Small intestine (tissue), 7 donors: ENCODE measurements around the gene TMEM191C. TPM values are rescaled to one million over a fixed set of nuclear protein-coding genes. Genes with fewer than 3 reads are reported as not detected.
"Not testable (repeated sequence)": the region's sequence is repeated elsewhere in the genome, so short reads cannot be mapped to it uniquely, and the experiment has no call there.

Experiments used
- DNase-seq, 2 donors: peaks; one replicate each; pipeline versions ENCODE4 v3.0.0 to v3.0.0-alpha.2; 2013
- FAIRE-seq: peaks from 2 replicates; lab custom pipeline; 2012; peaks lifted over from hg19 to GRCh38; lab: Jason Lieb, UNC
- H3K27ac ChIP-seq, 3 donors: one replicate each; pipeline ENCODE4 v1.5.1; 2013; ENCODE audit warnings: low read length in 2 of 3, mild to moderate bottlenecking in 2 of 3, control low read depth in 1 of 3, inconsistent platforms in 1 of 3, low read depth in 1 of 3, moderate library complexity in 1 of 3
- H3K27me3 ChIP-seq, 3 donors: one replicate each; pipeline ENCODE4 v1.6.1; 2013; ENCODE audit warnings: low read length in 3 of 3, inconsistent platforms in 1 of 3; ENCODE audit not compliant: control insufficient read depth in 3 of 3, insufficient read depth in 3 of 3
- H3K36me3 ChIP-seq, 3 donors: one replicate each; pipeline ENCODE4 v1.6.1; 2013; ENCODE audit warnings: low read length in 3 of 3, inconsistent platforms in 1 of 3, low read depth in 1 of 3, mild to moderate bottlenecking in 1 of 3, moderate library complexity in 1 of 3; ENCODE audit not compliant: control insufficient read depth in 3 of 3, insufficient read depth in 2 of 3
- H3K4me1 ChIP-seq, 3 donors: one replicate each; pipeline ENCODE4 v1.6.1; 2013; ENCODE audit warnings: low read length in 2 of 3, inconsistent platforms in 1 of 3, low read depth in 1 of 3, mild to moderate bottlenecking in 1 of 3, moderate library complexity in 1 of 3; ENCODE audit not compliant: control insufficient read depth in 3 of 3, insufficient read depth in 2 of 3
- H3K4me3 ChIP-seq, 3 donors: one replicate each; pipeline ENCODE4 v1.5.1; 2013; ENCODE audit warnings: low read length in 3 of 3, control low read depth in 1 of 3, inconsistent platforms in 1 of 3, low read depth in 1 of 3, mild to moderate bottlenecking in 1 of 3, moderate library complexity in 1 of 3
- H3K9me3 ChIP-seq, 2 donors: one replicate each; pipeline ENCODE4 v1.6.1; 2013; ENCODE audit warnings: low read depth in 1 of 2, low read length in 1 of 2; ENCODE audit not compliant: control insufficient read depth in 2 of 2, insufficient read depth in 1 of 2
- WGBS, 3 donors: extraction: QIAGEN DNeasy Blood & Tissue Kit; methylation state at CpG; one replicate each; pipeline ENCODE4 v1.1.7; 2013; 5-methylcytosine and 5-hydroxymethylcytosine counted together
- polyA plus RNA-seq, 4 donors: library from polyadenylated mRNA; stranded (reverse) in 3 of 4; unstranded in 1 of 4; fragments of 200-250 nt in 3 of 4; fragments of 120-200 nt in 1 of 4; gene quantifications; one replicate each; pipeline versions ENCODE4 v1.2.1 to v1.2.3, GENCODE V29; 2013
- donor health status: healthy with polysubstance abuse.
- donor health status: control.
- donor health status: control.
- donor health status: Bipolar disorder and iron deficiency.
- donor health status: healthy.

Gene TMEM191C
- polyA plus RNA-seq, 4 donors, result 2.0 to 6.0 (median 4.4) TPM

- not testable (repeated sequence) for H3K9me3 ChIP-seq, H3K4me1 ChIP-seq, H3K36me3 ChIP-seq, DNase-seq, FAIRE-seq, H3K27ac ChIP-seq, H3K27me3 ChIP-seq, H3K4me3 ChIP-seq
- WGBS, 3 donors, result 0 to 42% (median 23%) methylated on average over 2 to 4 of the region's 12 CpGs
These were observed 31.0 kb upstream of the TMEM191C start for GRCh38 chr22:21435998-21436810.

GRCh38 chr22:21438013-21438412, 29.2 kb upstream of the TMEM191C start:
- DNase-seq, H3K36me3 ChIP-seq, H3K27me3 ChIP-seq, H3K4me1 ChIP-seq, H3K4me3 ChIP-seq, H3K27ac ChIP-seq, FAIRE-seq, H3K9me3 ChIP-seq: not testable (repeated sequence)
- WGBS, 3 donors, result 83 to 89% (median 87%) methylated on average over 4 of the region's 6 CpGs

DNA sequence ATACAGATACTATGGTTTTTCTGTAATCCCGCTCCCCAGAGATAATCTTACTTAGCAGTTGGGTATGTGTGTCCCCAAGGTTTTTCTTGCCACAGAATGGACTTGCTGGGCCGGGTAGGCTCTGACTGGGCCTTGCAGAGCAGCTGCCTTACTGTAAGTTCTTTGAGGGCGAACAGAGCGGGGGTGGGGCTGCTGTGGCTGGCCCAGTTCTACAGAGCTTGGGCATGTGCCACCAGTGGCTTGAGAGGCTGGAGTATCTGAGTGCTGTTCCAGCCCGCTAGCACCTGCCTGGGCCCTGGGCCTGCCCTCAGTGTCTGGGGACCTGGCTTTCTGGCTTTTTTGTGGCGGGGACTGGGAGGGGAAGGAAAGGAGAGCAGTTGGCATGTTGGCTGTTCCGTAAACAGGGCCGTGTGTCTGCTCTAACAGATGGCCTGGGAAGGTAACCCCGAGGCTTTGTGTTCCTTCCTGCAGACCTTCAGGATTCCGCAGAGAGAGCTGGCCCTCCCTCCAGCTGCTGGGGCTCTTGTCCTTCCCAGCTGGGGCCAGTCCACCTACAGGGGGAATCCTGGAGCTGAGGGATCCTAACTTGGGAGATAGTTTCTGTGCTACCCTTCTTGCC, 27.1 kb upstream of the TMEM191C start:
- H3K4me3 ChIP-seq, H3K4me1 ChIP-seq, DNase-seq, H3K27me3 ChIP-seq, H3K27ac ChIP-seq, H3K9me3 ChIP-seq, FAIRE-seq: not testable (repeated sequence)
- no CpG with 5 or more reads among the region's 10 CpGs for WGBS, 3 donors
- H3K36me3 ChIP-seq, result peaks cover 0 to 24% (median 4%) of the 10 kb centered on the region in 3 donors

- not testable (repeated sequence) for FAIRE-seq
These were observed 26.5 kb upstream of the TMEM191C start for GRCh38 chr22:21440676-21441075.

GRCh38 chr22:21441170-21441569, 26.0 kb upstream of the TMEM191C start:
- H3K27me3 ChIP-seq, H3K4me3 ChIP-seq, H3K4me1 ChIP-seq, H3K9me3 ChIP-seq, H3K27ac ChIP-seq, FAIRE-seq, DNase-seq: not testable (repeated sequence)
- peaks cover 0 to 34% (median 8%) of the 10 kb centered on the region in 3 donors for H3K36me3 ChIP-seq
- 83 to 96% (median 85%) methylated on average over 2 to 4 of the region's 6 CpGs for WGBS, 3 donors

More at GRCh38 chr22:21440676-21441075, 26.5 kb upstream of the TMEM191C start:
- no CpG with 5 or more reads among the region's 16 CpGs for WGBS, 3 donors
- not testable (repeated sequence) for H3K9me3 ChIP-seq, H3K27me3 ChIP-seq, H3K4me3 ChIP-seq, H3K4me1 ChIP-seq, DNase-seq, H3K27ac ChIP-seq
- peaks cover 0 to 29% (median 8%) of the 10 kb centered on the region in 3 donors for H3K36me3 ChIP-seq

DNA sequence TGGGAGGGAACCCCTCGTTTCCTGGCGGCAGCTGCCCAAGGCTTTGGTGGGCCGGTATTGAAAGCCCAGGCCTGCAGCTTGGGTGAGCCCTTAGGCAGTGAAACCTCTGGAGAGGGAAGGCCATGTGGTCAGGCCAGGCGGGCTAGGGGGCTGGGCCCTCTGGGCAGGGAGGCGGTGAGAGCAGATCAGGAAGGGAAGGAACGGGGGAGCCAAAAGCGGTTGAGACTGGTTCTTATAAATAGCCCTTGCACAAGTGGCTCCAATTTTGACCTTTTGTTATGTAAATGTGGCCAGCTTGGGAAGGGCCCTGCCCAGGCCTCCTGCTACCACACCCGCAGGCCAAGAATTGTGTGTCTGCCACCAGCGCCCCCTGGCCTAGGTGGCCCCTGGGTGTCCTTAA, 25.1 kb upstream of the TMEM191C start:
- H3K4me3 ChIP-seq, DNase-seq, H3K4me1 ChIP-seq, H3K27ac ChIP-seq, H3K9me3 ChIP-seq, FAIRE-seq, H3K27me3 ChIP-seq: not testable (repeated sequence)
- peaks cover 0 to 44% (median 8%) of the 10 kb centered on the region in 3 donors for H3K36me3 ChIP-seq
- no CpG with 5 or more reads among the region's 9 CpGs for WGBS, 3 donors

- 95 to 100% methylated on average over 1 of the region's 15 CpGs; no CpG with 5 or more reads in 1 of the 3 donors for WGBS, 3 donors
- H3K4me1 ChIP-seq, H3K4me3 ChIP-seq, H3K27me3 ChIP-seq, DNase-seq, H3K9me3 ChIP-seq, FAIRE-seq, H3K27ac ChIP-seq: not testable (repeated sequence)
- peaks cover 0 to 49% (median 8%) of the 10 kb centered on the region in 3 donors for H3K36me3 ChIP-seq
These were observed 24.5 kb upstream of the TMEM191C start for GRCh38 chr22:21442646-21443045.

DNA sequence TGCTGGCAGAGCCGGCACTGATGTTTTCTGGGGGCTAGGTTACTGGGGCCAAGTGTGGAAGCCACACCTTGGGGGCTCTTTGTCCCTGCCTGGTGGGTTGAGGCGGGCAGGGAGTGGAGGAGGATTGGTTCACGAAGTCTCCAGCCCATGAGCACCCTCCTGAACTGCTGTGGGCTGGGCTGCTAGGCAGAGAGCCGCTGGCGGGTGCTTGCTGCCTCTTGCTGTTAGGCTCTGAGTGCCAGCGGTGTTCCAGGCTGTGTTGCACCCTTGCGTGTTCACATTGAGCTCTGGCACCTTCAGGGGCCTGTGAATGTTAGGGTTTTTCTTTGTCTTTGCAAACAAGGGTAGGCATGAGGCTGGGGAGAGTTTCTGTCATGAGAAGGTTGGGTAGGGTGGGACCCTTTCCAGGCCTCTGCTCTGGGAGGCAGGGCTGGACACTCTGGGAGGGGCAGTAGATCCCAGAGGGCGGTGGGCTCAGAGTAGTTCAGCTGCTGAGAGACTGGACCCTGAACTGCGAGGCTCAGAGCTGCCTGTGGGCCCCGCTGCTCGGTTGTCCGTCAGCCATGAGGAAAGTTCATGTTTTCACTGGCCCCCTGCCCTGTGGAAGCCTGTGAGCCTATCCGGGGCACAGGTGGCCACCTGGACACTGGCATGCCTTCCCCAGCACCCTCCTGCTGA, 24.0 kb upstream of the TMEM191C start:
- 89 to 96% (median 92%) methylated on average over 12 to 13 of the region's 13 CpGs for WGBS, 3 donors
- DNase-seq (no peak), FAIRE-seq (no peak)
- no peaks in the 10 kb centered on the region for H3K4me1 ChIP-seq
- H3K27ac ChIP-seq, result no peak overlapping the region
- no peaks in the 10 kb centered on the region for H3K27me3 ChIP-seq
- no peaks in the 10 kb centered on the region for H3K9me3 ChIP-seq
- H3K36me3 ChIP-seq, result peaks cover 0 to 54% (median 8%) of the 10 kb centered on the region in 3 donors
- H3K4me3 ChIP-seq, result no peak overlapping the region
